Activated CD4-positive, alpha-beta T cell treated with anti-CD3 and anti-CD28 coated beads for 48 hours (primary cell): ENCODE data around the gene ME2.
"Not testable (repeated sequence)": the region's sequence is repeated elsewhere in the genome, so short reads cannot be mapped to it uniquely, and the experiment has no call there.

Experiments
- DNase-seq: peaks from one replicate; pipeline ENCODE4 v3.0.0-alpha.2; 2020

ME2 gene

DNA sequence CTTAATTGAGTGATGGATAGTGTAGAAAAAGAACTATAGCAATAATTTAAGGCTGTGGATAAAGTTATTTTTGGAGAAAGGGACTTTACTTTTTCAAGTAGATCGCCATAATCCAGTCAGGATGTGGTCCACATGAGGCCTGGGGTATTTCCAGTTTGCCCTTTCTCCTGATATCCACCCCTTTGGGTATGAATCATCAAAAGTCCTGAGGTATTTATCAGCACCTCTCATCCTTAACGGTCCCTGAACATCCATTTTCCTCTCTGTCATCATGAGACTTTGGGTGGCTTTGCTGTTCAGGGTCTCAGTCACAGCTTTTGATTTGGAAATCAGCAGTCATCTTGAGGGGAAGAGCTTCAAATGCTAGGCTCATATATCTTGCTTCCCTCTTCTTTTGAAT, 49.6 kb downstream of the ME2 start:
- DNase-seq, result no peak

DNA sequence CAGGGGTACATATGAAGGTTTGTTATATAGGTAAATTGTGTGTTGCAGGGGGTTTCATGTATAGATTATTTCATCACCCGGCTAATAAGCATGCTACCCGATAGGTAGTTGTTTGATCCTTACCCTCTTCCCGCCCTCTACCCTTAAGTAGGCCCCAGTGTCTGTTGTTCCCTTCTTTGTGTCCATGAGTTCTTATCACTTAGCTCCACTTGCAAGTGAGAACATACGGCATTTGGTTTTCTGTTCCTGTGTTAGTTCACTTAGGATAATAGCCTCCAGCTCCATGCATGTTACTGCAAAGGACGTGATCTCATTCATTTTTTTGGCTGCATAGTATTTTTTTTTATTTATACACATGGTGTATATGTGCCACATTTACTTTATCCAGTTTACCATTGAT, 54.8 kb downstream of the ME2 start:
- no peak for DNase-seq

DNA sequence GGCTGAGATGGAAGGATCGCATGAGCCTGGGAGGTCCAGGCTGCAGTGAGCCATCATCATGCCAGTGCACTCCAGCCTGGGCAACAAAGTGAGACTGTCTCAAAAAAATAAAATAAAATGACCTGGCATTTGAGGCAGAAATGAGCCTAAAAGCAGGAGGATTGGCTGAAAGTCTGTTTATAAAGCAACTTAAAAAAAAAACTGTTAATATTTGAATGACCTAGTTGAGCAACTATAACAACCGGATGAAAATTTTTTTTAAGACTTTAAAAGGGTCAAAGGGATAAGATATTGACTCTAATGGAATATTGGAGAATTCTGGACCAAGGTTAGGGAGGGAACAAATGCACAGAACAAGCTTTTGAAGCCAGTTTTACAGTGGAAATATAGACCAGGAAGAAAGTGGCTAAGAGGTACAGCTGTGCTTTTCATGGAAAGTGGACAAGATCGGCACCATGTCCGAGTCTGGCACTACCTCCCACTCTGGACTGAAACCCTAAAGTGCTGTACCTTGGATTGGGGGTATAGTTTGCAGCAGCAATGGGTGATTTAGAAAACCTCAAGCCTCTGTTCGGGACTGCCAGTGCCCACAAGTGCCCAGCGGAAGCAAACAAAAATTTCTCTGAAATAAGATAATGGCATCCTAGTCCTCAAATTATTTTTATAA, 55.8 kb downstream of the ME2 start:
- DNase-seq, result no peak

DNA sequence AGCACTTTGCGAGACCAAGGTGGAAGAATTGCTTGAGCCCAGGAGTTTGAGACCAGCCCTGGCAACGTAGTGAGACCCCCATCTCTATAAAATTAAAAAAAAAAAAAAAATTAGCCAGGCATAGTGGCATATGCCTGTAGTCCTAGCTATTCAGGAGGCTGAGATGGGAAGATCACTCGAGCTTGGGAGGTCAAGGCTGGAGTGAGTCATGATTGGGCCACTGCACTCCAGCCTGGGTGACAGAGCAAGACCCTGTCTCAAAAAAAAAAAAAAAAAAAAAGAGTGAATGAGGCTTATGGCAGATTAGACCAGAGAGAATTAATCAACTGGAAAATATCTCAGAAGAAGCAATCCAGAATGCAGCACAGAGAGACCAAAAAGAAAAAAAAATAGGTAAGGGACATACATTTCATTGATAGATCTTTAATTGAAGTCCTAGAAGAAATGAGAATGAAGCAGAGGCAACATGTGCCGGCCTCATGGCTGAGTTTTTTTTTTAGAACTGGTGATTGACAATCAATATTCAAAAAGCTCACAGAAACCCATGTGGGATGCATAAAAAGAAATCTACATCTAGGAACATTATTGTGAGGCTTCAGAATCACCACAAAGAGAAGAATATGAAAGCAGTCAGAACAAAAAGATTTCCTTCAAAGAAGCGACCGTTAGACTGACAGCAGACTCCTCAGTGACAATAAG, 56.7 kb downstream of the ME2 start:
- DNase-seq, result no peak

DNA sequence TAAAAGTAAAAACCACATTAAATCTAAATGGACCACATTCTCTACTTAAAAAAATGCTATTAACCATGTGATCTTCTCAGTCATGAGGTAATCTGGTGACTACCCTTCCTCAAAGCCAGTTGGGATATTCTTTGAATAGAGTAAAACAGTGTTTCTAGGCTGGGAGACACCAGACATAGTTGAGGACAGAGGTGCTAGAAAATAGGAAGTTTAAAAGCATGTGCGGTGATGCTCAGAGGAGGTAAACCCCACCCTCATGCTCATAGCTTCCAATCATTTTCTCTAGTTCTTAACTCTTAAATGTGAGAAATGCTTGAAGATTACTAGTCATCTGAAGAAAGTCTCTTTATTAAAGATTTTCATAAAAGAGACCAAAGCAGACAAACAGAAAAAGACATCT, 58.3 kb downstream of the ME2 start:
- DNase-seq, result no peak

DNA sequence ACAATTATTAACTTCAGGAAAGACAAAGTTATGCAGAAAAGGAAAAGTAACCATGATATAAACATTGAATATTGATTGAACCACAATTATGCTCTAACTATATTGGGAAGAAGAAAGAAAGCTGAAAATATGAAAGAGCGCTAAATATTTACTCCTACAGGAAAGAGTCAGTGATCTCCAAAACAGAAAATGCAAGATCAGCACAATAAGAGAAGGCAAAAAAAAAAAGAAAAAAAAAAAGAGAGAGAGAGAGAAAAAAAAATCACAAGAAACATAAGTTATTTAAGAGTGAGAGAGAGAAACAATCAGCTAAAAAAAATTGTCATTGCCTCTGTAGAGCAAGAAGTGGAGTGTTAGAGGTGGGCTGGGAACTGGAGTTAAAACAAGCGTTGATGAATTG, 60.0 kb downstream of the ME2 start:
- no peak for DNase-seq

DNA sequence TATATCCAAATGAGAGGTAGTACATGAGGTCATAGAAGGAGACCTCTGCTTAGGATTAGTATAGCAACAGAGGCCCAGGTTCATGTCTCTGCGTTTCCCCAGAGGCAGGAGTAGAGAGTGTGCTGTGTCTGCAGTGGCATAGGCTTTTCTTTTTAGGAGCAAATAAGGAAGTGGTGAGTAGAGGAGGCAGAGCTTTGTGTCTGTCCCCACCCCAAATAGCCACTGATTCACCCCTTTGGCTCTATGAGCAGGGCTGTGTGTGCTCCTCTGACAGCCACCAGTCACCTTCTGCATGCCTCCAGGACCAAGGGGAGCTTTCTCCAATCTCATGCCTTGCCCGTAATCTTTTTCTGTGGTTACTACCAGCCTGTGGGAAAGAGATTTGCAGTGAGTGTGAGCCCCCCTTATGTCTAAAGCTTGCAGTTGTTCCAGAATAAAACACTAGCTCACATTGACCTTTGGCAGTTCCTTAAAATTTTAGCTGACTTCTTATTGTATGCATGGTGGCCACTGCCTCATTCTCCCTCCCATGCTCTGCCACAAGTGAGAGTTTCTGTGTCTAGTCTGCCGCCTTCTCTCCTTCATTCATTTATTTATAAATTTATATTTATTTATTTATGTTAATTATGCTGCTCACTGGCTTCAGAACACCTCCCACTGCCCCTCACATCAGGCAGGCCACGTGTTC, 65.5 kb downstream of the ME2 start:
- DNase-seq, result no peak

DNA sequence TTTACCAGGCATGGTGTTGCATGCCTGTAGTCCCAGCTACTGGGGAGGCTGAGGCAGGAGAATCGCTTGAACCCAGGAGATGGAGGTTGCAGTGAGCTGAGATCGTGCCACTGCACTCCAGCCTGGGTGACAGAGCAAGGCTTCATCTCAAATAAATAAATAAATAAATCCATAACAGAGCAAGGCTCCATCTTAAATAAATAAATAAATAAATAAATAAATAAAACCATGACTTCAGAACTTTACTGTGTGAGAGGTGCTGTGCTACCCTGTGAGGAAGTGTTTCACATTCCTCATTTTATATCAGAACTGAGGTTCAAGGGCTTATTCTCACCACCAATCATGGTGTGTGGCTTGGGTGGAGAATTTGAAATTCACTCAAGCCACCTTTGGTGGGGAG, 67.0 kb downstream of the ME2 start:
- DNase-seq, result not testable (repeated sequence)

DNA sequence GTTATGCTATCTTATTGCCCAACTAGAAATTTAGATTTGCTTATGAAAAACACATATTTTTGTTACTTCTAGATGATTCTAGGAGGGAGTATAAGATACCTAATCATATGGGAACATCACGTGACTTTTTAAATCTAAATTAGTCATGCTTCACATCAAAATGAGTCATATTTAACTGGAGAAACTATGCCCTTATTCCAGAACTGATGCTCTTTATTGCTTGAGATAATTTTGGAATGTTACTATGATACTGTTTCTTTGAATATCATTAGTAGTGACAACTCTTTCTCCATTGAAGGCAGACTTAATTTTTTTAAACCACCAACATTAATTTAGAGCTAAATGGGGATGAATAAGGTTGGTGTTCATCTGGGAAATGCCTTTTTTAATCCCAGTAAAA, 69.0 kb downstream of the ME2 start:
- no peak for DNase-seq

DNA sequence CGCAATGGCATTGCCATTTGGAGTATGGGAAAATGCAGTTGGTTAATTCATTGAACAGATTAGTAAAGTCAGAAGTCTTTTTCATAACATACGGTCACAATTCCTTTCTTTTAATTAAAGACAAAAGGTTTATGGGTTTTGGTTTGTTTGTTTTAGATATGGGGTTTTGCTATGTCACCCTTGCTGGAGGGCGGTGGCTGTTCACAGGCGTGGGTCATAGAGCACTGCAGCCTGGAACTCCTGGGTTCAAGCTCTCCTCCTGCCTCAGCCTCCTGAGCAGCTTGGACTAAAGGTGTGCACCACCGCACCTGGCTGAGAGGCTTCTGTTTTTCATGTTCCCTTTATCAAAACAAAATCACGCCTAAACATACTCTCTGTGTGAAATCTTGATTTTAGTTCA, 70.3 kb downstream of the ME2 start:
- DNase-seq, result no peak

DNA sequence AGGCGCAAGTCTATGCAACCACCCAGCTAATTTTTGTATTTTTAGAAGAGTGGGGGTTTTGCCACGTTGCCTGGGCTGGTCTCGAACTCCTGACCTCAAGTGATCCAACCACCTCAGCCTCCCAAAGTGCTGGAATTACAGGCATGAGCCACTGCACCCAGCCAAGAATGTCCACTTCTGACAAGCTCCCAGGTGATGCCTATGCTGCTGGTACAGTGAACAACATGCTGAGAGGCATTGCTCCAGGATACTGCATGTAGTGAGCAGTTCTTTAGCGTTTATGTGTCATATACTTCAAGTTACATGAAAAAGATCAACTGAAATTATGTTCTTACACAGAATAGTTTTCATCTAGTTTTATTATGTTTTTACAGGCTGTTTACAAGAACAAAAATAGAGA, 71.7 kb downstream of the ME2 start:
- DNase-seq, result no peak

DNA sequence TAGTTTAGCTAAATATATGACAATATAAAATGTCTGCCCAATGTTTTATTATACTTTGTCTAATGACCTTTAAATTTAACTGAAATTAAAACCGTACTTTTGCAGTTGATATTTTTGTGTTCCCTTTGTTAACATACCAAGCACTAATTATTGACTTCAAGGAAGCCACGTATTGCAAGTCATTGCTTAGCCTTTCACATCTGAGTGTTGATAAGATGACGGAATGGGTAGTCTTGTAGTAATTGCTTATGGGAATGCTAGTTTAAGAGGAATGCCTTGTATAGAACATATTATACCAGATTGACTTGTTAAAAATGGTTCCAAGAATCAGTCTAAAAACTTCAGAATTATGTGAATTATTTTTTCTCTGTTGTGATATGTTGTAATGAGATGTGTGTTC, 74.9 kb downstream of the ME2 start:
- no peak for DNase-seq

DNA sequence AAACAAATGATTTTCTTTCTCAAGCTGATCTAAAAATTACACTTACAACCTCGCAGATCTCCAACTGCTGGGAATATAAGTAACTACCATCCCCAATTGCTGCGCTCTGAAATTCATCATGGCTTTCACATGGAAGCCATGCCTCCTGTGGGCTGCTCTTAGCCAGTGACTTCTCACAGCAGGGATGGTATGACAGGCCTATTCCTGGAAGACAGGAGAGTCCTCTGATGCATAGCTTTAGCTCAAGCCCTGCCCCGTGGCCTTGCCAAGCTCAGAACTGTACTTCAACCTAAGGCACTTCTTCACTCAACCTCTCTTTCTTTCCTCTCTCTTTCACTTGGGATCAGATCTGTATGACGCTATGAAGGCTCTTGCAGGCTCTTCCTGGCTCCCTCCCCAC, 76.3 kb downstream of the ME2 start:
- no peak for DNase-seq

DNA sequence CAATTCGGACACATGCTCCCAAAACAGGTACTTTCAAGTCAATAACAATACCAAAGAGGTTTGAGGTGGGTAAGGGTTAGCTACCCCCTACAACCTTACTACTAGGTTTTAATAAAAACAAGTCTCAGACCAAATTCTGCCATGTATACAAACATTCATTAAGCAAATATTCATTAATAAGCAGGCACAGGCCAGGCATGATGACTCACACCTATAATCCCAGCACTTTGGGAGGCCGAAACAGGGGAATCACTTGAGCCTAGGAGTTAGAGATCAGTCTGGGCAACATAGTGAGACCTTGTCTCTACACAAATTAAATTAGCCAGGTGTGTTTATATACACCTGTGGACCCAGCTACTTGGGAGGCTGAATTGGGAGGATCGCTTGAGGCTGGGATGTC, 77.2 kb downstream of the ME2 start:
- DNase-seq, result no peak

DNA sequence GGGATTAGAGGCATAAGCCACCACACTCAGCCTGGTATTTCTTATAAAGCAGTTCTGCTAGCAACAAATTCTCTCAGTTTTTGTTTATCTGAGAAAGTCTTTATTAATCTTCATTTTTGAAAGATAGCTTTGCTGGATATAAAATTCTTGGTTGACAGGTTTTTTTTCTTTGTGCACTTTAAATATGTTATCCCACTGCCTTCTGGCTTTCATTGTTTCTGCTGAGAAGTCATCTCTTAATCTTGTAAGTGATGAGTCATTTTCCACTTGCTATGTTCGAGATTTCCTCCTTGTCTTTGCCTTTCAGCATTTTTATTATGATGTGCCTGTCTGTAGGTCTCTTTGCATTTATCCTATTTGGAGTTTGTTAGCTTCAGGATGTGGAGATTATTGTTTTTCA, 83.1 kb downstream of the ME2 start:
- DNase-seq, result no peak

DNA sequence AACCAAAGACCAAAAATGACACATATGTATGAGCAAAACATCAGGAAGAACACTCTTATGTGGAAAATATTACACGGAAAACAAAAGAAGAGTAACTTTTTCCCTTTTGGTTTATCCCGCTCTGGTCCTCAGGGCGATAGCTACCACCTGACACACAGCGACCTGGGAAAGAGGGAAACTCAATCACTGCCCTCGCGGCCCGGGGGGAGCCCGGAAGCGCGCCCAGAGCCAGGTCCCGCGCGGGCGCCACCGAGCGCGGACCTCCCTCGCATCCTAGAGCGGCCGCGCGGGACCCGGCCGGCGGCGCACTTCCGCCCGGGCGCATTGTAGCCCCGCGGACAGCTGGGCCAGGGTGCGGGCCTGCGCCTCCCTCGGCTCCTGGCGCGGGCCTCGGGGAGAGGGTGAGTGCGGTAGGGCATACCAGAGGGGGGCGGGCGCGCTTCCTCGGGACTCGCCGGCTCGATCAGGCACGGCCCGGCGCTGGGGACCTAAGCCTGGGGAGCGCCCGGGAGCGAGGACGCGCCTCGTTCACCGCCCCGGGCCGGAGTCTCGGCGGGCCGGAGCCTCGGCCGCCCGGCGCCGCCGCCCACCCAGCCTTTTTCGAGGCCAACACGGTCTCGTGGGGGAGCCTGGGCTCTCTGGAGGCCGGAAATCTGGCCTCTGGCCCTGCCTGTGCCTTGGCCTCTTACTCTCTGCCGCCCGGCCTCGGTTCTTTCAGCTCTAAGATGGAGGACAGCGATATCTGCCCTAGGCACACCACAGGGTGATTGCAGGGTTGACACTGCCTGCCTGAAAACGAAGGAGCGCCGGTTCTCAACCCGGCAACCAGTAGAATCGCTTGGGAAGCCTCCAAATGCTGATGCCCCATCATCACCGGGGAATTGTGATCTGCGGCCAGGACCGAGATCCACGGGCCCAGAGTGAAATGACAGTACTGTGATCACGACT, 89.1 kb downstream of the ME2 start, which contains the start of gene ELAC1:
Gene ELAC1, plus strand, starts transcription at position 327 of the 948 bp plus-strand sequence. CDS start 6,365 bp downstream, outside the sequence.
- peak; percentile 68 for DNase-seq

DNA sequence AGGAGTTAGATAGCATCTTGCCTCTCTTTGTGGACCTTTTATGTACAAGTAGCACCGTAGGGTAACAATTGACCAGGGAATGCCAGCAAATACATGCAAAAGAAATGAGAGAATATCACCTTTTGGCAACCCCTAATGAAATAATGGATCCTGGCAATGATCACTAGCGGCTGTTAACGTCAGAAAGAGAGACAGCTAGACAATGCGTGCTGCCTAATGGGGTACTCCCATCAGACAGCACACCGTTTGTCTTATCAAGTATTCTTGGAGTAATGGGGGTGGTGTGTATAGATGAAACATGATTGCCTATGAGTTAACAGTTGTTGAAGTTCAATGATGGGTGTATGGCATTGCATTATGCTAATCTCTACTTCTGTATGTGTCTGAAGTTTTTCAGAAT, 90.5 kb downstream of the ME2 start:
- no peak for DNase-seq

DNA sequence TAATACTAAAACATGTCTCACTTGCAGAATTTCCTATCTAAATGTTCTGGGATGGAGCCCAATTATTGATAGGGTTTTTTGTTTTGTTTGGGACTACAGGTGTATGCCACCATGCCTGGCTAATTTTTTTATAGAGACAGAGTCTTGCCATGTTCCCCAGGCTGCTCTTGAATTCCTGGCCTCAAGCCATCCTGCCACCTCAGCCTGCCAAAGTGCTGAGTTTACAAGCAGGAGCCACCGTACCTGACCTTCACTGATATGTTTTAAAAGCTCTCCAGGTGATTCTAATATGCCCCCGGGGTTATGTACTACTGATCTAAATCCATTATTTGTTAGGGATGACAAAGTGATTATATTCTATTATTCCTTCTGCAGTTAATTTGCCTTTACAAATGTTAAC, 91.1 kb downstream of the ME2 start:
- DNase-seq, result no peak

DNA sequence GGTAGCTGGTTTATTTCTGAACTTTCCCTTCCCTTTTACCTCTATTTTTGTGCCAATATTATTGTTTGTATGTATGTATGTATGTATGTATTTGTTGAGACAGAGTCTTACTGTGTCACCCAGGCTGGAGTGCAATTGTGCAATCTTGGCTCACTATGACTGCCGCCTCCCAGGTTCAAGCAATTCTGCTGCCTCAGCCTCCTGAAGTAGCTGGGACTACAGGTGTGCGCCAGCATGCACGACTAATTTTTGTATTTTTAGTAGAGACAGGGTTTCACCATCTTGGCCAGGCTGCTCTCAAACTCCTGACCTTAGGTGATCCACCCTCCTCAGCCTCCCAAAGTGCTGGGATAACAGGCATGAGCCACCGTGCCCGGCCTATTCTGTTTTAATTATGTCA, 93.5 kb downstream of the ME2 start:
- DNase-seq, result peak; percentile 15

DNA sequence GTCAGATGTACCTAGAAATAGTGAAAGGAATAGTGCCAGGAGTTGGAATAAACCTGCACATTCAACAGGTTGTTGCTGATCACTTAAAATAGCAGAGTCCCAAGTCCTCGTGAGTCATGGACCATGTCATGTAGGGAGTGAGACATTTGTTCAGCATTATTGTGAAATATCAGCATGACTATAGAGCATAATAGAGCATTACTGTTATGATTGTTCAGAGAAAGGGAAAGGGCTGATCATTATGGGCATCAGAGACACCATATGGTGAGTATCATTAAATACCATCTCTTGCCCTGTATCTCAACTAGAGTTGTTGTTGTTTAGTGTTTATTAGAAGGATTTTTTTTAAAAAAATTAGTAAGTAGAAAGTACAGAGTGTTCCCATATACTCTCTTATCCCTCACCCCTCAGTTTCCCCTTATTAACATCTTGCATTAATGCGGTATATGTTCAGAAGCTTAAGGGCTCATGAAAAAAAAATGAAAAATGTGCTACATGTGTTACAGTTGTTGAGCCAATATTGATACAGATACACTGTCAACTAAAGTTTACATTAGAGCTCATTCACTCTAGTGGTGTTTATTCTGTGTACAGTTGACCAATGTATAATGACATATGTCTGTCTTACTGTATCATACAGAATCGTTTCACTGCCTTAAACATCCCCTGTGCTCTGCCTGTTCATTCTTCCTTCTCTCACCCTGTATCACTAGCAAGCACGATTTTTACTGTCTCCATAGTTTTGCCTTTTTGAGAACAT, 94.6 kb downstream of the ME2 start:
- peak; percentile 32 for DNase-seq

DNA sequence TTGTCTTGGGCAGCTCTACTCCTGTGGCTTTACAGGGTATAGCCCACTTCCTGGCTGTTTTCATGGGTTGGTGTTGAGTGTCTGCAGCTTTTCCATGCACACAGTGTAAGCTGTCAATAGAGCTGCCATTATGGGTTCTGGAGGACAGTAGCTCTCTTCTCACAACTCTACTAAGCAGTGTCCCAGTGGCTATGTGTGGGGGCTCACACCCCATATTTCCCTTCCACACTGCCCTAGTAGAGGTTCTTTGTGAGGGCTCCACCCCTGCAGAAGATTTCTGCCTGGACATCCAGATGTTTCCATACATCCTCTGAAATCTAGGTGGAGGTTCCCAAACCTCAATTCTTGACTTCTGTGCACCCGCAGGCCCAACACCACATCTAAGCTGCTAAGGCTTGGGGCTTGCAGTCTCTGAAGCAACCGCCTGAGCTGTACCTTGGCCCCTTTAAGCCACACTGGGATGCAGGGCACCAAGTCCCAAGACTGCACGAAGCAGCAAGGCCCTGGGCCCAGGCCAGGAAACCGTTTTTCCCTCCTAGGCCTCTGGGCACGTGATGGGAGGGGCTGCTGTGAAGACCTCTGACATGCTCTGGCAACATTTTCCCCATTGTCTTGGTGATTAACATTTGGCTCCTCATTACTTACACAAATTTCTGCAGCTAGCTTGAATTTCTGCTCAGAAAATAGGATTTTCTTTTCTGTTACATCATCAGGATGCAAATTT, 98.3 kb downstream of the ME2 start:
- no peak for DNase-seq

DNA sequence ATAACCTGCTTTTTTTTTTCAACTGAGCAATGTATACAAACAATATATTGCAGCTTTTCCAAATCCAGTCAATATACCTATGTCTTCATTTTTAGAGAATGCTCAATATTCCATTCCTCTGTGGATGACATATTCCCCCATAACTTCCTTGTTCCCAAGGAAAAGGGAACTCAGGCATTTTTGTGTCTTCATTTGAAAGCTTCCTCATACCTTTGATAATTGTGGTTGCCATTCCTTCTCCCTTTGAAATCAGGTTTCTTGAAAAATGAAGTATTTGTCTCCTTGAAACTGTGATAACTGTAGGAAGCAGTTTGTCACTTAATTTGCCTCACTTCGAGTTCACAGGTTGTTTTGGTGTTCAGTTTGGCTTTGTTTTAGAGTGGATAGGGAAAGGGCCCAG, 102.5 kb downstream of the ME2 start:
- DNase-seq, result no peak
